Sigmoid colon (tissue), 3 donors: ENCODE data around the gene MYBPC3.

Source experiments
- POLR2A ChIP-seq, 2 donors: fragments of 450-650 bp; IDR thresholded peaks; one replicate each; pipeline ENCODE4 v1.6.1; 2016; ENCODE audit warnings: antibody characterized with exemption in 2 of 2, mild to moderate bottlenecking in 2 of 2, moderate library complexity in 2 of 2
- TF ChIP-seq, protein P1 (sequence below), 4 experiments: fragments of 450-650 bp in 3 of 4; fragments of 200-600 bp in 1 of 4; IDR thresholded peaks; one replicate each; pipeline ENCODE4 v1.5.1; 2016 to 2019; ENCODE audit warnings: antibody characterized with exemption in 4 of 4, mild to moderate bottlenecking in 3 of 4, moderate library complexity in 2 of 4

DNA sequence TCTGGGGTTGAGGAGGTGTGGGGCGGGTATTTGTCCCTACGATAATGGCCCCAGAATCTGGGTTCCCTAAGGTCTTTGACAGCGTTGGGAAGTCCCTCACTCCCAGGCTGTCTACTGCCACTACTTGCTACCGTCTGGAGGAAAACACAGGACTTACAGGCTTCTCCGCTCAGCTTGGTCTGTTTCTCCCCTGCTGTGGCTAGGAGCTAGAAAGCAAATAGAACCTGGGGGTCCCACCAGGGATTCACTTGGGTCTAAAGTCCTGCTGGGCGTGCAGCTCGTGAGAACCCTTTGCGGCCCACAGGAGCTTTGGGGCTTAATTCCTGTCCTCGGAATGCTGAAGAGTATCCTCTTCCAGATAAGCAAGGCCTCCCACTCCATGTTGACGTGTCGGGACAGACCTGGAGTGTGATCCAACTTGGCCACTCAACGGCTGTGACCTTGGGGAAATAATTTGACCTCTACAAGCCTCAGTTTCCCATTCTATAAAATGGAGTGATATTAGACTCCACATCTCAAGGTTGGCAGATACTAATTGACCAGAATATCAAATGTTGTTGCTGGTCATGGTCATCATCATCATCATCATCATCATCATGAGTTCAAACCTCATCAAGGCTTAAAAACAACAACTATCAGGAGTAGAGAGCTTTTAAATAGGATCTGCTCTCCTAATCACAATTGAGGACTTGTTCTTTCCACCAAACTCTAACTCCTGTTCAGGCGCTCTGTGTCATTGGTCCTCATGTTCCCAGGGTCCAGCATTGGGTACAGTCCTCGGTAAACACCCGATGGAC lies 1.7 kb upstream of the MYBPC3 start:
- TF ChIP-seq, protein P1, sequence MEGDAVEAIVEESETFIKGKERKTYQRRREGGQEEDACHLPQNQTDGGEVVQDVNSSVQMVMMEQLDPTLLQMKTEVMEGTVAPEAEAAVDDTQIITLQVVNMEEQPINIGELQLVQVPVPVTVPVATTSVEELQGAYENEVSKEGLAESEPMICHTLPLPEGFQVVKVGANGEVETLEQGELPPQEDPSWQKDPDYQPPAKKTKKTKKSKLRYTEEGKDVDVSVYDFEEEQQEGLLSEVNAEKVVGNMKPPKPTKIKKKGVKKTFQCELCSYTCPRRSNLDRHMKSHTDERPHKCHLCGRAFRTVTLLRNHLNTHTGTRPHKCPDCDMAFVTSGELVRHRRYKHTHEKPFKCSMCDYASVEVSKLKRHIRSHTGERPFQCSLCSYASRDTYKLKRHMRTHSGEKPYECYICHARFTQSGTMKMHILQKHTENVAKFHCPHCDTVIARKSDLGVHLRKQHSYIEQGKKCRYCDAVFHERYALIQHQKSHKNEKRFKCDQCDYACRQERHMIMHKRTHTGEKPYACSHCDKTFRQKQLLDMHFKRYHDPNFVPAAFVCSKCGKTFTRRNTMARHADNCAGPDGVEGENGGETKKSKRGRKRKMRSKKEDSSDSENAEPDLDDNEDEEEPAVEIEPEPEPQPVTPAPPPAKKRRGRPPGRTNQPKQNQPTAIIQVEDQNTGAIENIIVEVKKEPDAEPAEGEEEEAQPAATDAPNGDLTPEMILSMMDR (IDR thresholded peaks at IDR 0.05) = no peak
- TF ChIP-seq POLR2A (IDR thresholded peaks at IDR 0.05) = no peak
